GM19025 (cell line): ENCODE data around the gene DCTN1.
"Not testable (repeated sequence)": the region's sequence is repeated elsewhere in the genome, so short reads cannot be mapped to it uniquely, and the experiment has no call there.

ENCODE experiments used
- ATAC-seq: cut with Tn5 transposase; IDR thresholded peaks from one replicate; pipeline ENCODE4 v1.9.1; 2021; ENCODE audit warnings: mild to moderate bottlenecking, low read depth, moderate library complexity; ENCODE audit not compliant: unreplicated experiment

The DCTN1 gene

DNA sequence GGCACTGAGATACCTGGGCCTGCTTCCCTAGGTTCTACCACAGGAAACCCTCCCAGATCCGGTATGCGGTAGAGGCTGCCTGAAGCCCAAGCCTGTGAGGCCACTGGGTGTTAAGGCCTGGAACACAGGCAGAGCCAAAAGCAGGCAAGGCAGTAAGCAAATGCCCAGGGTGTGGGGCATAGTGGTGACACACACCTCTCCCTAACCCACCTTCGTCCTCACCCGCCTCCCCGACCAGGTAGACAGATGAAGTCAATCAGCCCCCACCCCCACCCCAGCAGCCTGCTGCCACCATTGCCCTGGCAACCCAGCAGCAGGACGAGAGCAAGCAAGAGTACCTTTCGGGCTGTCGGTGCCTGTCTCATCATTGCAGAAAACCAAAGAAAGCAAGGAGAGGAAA is 6.1 kb downstream of the DCTN1 start:
- ATAC-seq: no peak

DNA sequence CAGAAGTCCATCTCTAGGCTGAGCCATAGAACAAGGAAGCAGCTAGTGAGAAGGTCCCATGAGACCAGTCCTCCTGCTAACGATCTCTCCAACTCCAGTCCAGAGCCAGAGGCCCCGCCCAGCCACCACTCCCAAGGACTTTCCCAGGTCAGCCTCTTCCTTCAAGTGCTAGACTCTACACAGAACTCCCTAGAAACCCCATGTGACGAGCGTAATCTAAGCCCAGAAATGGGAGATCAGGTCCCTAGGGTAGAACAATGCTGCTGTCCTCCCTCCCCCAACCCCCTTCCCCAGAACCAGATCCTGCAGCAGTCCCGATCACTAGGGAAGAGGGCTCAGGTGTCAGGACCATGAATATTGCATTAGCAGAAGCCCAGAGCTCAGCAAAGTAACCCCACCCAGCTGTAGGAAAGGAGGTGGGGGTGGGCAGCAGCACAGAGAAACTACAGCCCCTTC is 6.9 kb downstream of the DCTN1 start:
- ATAC-seq: no peak

DNA sequence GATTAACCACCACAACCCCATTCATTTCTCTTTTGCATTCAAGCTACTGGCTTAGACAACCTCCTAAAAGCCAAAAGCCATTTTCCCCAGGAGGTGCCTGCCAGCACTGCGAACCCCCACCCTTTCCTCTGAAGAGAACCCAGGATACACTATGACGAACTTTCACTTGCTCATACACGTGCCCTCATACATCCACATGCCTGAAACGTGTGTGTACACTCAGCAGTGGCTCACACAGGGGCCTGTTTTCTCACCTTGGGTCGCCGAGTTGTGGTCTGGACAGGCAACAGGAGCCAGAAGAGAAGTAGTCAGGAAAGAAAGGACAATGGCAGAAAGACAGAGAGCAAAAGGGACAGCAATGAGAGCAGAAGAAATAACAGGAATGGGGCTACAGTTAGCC is 7.4 kb downstream of the DCTN1 start:
- no peak for ATAC-seq

DNA sequence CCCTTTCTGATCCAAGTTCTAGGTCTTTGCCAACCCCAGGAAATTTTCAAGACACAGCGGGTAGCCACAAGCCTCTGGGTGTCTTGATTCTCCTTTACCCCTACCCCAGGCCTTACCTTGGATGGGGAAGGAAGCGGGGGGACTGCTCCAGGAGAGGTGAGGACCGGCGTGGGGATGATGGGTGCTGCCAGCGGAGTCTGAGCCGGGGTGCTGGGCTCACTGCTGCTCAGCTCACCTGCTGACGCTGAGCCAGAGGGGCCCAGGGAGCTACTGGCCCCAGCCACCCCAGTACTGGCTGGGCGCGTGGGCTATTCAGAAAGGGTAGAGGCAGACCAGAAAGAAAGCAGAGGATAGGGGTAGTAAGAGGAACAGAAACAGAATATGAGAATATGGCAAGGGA is 8.7 kb downstream of the DCTN1 start:
- ATAC-seq: no peak

DNA sequence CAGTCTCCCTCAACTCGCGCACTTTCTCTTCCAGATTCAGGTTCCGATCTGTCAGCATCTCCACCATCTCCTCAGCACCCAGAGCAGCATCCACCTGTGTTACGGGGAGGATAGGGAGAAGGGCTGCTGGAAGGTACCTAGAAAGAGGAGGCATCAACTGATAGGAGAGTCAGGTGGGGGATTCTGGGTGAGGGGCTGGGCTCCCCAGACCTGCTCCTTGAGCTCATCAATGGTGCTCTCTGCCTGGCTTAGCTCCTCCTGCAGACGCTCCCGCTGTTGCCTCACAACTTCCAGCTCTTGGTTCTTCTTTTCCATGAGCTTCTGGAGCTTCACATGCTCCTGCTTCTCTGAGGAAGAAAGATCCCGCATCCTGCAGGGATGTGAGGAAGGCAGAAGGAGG is 10.1 kb downstream of the DCTN1 start:
- no peak for ATAC-seq

DNA sequence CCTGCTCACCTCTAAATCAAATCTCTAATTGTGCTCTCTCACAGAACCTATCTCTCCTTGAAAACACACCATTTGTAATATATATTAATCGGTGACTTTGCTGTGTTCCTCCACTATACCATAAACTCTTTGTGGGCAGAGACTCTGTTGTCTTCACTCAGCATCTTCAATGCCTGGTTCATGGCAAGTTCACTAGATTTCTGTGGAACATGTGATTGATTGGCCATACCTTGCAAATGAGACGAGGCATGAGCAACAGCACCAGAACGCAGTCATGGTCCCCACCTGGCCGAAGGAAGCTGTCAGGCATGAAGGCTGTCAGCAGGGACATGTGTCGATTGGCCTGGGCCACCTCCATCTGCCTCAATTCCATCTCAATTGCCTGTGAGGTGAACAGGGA is 11.6 kb downstream of the DCTN1 start:
- no peak for ATAC-seq

DNA sequence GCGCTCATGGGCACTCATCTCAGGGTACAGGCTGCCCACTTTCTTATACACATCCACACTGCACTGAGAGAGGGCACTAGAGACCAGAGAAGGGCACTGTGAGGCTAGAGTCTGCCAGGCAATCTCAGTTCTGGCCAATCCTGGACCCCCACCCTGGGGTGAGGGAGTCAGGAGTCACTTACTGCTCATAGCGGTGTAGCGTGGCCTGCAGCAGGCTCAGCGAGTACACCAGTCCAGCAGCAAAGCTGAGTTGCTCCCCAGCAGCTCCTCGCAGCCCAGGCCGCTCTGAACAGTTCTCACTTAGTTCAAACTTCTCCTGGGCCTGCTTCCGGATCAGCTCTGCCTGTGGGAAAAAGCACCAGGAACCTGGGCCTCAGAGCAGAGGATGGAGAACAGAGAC is 12.3 kb downstream of the DCTN1 start:
- ATAC-seq: no peak

DNA sequence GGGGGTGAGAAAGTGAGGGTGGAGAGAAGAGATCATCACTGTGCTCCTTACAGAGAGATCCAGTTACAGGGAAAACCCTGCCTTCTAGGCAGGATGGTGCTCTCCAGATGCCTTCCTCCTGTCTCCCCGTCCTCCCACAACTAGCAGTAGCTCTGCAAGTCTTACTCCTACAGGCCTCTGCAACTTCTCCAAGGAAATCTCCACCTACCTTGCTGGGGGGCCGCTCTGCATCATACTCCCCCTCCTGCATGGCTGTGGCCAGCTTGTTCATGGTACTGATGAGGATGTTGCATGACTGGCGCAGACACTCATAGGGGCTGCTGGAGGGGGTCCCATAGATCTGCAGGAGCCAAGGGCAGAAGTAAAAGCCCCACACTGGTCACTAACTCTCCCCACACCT is 14.1 kb downstream of the DCTN1 start:
- no peak for ATAC-seq

DNA sequence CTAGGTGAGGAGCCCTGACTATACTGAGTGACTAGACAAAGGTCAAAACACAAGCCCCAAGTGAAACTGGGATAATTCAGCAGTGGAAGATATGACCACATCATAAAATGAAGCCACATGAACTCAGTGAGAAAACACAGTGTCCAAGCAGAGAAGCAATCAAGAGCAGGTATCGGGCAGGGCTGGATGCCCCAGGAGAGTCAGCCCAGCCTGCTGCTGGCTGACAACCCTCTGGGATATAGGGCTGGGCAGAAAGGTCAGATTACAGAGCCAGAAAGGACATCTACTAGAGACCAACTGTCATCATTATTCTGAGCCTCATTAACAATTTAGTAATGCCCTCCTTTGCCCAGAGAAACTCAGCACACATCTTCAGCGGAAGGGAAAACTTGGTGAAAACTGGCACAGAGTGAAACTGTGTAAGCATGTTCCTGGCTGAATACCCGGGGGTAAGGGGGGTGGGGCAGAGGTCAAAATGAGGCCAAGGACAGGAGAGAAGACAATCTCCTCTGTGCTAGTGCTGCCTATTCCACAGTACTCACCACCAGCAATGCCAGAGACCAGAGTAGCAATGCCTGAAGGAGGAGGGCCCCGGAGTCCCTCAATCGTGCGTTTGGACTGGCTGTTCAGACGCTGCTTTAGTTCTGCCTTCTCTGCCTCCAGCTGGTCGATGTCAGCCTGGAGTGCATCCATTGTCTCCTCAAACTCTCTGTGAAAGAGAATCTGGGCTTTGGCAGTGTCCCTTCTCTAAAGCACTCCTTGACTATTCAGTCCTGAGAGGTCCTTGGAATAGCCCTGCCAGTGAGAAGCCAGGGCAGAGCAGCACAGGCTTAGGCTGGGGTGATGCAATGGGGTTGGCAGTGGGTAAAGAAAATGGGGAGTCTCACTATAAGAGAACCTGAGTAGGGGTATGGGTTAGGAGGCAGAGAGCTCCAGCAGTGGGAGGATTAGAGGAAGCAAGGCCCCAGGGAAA is 15.3 kb downstream of the DCTN1 start:
- no peak for ATAC-seq

DNA sequence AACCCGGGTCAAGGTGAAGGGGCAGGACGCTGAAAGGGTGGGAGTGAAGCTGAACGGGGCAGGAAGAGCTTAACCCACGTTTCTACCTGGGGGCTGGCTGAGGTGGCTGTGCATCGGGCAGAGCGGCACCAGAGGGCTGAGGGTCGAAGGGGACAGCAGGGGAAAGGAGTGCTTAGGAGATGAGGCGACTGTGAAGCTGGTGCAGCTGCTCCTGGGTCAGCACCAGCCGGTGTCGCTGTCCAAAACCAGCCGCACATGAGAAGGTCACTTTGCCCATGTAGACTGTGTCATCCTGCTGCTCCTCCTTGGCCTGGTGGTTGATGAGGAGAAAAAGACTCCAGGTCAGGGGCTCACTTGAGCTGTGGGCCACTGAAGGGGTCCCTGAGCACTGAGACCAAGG is 18.8 kb downstream of the DCTN1 start:
- ATAC-seq: no peak

DNA sequence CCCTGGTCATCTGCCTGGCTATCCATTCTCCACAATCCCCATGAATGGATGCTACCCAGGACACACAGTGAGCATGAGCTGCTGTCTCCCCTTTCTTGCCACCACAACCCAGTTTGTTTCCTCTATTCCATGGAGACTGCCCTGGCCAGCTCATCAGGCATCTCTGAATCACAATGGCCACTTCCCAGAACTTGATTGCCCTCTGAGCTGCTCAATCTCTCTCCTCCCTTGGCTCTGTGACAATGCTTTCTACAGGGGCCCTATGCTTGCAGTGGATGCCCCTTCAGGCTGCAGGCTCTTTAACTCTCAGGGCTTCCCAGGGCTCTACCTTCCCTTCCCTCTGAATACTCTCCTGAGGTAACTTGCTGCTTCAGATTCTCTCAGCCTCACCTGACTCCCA is 22.5 kb downstream of the DCTN1 start:
- ATAC-seq: no peak

DNA sequence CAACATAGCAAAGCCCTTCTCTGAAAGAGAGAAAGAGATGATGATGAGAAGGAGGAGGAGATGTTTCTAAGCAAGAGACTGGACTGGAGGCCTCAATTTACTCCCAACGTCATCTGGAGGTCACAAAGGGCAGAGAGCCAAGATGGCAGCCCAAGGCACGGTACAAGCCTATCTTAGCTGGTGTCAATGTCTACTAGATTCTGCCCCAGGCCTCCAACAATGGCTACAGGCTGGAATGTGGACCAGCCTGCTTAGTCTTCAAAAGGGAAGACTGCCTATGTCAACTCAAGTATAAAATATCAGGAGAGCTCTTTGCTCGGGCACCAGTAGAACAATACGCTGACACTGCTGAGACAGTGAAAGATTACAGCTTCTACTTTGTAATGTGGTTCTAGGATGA is 30.2 kb downstream of the DCTN1 start:
- ATAC-seq: no peak

DNA sequence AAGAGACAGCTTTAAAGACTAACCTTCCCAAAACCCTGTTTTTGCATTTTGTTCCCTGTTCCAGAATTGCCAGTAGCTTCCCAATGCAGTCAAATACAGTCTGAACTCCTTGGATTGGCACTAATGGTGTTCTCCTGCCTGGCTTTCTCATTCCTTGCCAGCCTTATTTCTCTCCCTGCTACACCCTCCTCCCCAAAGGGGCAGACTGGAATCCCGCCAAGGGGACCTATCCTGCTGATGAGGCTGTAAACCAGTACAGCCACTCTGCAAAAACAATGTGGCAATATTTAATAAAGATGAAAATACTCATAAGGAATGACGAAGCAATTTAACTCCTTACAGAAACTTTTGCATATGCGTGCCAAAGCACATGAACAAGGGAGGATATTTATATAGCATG is 32.4 kb downstream of the DCTN1 start:
- no peak for ATAC-seq

DNA sequence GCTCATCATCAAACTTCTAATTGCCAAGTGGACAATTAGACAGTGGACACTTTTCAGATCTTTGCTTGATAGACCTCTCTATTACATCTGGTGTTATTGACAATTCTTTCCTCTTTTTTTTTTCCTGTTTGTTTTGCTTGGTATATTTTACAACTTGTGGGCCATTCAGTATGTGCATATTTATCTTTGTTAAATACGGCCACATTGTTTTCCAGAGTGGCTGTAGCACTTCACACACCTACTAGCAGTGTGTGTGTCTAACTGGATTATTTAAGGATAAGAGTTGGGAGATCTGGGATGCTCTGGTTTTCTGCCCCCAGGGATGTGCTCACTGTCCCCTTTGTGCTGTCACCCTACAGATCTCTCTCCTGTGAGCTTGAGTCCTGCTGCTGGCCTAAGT is 32.8 kb downstream of the DCTN1 start:
- ATAC-seq: no peak

DNA sequence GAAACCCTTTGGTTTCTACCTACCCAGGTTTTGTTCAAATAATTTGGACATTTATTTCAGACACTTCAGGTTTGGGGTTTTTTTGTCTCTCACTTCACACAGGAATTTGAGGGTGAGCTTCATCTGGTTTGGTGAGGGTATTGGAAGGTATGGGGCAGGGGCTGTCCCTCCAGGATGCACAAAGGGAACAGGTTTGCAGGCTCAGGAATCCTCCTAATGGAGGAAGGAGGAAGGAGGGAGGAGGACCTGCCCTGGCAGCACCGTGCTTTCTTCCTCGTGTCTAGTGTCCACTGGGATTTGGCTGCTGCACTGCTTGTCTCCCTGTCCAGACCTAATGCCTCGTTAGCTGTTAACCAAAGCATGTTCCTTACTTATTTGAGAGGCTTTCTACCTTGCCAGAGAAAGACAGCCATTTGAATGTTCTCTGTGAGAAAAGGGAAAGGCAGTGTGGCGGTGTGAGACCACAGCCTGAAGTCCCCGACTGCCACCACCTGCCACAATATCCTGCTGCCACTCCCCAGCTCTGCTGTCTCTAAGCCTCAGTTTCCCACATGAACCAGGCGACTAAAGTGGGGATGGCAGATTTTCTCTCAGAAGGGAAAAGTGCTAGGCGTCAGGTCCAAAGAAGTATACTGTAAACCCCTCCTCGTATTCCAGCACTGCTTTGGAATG is 34.7 kb downstream of the DCTN1 start:
- ATAC-seq: no peak

DNA sequence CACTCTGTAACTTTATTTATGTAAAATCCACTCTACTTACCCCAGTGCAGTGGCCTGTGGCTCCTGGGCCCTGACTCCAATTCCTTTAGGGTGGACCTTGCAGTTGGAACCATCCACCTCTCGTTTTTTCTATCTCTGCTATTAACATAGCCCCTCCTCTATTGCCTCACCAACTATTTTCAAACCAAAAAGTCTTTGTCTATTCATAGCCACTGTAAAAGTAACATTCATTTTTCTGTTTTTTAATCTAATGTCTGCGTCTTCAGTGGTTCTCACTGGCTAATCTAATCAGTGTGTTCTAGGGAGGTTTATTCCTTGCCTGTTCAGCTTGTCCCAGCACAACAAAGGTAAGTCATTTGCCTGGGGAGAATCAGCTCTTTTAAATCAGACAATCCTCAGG is 36.8 kb downstream of the DCTN1 start, which contains the start of gene SLC4A5:
Gene SLC4A5 (minus strand): TSS at position 101 of the 400 bp plus-strand sequence. CDS start 28,393 bp downstream, outside the sequence.
- no peak for ATAC-seq

DNA sequence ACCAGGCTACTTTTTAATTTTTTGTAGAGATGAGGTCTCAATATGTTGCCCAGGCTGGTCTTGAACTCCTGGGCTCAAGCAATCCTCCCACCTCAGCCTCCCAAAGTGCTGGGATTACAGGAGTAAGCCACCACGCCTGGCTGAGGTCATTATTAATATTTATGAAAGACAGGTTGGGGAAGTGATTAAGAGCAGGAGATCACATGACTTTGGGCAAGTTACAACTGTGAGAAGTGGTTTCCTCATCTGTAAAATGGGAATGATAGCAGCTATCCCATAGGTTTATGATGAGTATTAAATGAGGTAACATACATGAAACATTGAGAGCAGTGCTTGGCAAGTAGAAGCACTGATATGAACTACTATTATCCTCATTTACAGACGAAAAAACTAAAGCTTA is 43.9 kb downstream of the DCTN1 start:
- ATAC-seq: not testable (repeated sequence)

DNA sequence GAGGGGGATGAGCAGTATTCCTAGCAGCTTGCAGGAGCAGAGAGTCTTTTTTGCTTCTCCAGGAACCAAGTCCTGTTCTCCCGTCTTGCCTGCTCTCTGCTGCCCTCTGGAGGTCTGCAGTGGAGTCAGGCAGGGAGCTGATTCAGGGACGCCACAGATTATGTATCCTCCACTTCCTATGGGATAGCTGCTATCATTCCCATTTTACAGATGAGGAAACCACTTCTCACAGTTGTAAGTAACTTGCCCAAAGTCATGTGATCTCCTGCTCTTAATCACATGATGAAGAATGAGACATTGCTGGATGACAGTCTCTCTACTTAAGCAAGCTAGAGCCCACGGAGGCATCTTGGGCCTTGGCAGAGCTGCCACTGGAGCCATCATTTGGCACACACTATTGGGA is 45.2 kb downstream of the DCTN1 start:
- ATAC-seq: no peak

DNA sequence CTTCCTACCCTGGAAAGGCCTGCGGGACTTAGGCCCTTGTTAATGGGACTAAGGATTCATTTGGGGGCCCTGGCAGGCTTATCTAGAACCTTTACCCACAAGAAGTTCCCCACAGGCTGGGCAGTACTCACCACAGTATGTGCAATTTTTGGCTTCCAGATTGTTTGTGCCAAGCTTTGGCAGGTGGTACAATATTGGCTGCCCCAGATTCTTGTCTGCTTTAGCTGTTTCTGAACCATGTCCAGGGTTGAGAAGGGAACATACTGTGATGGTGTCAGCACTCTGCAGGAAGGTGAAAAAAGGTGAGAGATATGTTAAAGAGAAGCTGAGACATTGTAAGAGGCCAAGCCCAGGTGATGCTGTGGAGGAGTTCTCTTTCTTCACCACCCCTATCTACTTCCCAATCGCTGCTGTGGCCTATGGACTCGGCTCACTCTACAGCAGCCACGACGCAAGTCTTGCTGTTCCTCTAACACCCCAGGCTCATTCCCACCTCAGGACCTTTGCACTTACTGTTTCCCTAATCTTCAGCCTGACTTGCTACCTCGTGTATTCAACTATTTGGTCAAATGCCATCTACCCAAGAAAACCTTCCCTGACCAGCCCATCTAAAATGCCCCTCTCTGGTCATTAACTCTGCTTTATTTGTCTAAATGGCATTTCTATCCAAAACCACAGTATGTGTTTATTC is 46.1 kb downstream of the DCTN1 start:
- ATAC-seq: no peak

DNA sequence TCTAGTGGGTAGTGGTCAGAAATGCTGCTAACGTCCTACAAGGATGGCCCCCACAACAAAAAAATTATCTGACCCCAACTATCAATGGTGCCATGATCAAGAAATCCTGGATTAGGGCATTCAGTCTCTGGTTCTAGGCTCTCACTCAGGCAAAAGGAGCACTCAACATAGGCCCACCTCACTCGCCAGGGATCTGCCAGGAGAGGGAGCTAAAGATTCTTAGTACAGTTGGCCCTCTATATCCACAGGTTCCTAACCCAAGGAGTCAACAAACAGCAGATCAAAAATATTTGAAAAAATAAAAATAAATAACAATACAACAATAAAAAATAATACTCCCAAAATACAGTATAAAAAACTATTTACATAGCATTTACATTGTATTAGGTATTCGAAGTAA is 46.9 kb downstream of the DCTN1 start:
- no peak for ATAC-seq

DNA sequence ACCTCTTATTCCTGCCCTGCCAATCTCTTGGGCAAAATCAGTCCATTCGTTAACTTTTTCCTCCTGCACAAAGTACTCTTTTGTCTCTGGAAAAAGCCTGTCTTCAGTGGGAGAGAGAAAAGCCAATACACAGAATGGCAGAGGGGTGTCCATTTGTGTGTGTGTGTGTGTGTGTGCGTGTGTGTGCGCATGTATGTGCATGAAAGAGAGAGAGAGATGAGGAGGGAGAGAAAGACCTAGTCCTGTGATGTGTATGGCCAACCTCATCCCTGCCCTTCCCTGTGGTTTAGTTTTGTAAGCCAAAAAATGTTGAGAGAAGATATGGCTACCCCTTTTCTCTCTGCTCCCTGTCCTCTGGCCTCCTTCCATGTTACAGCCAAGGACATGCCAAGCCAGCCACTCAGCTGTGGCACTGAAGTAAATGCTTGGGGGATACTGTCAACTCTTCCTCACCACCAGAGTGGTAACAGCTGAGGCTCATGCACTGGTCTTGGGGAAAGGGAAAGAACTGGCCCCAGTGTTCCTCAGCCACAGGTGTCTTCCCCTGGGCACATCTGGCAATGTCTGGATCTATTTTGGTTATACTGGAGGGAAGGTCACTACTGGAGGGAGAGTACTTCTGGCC is 47.4 kb downstream of the DCTN1 start:
- no peak for ATAC-seq
